Stimulated activated CD8-positive, alpha-beta memory T cell treated with anti-CD3 and anti-CD28 coated beads, Interleukin-4, amount 100 ng/mL, for 48 hours (primary cell): ENCODE measurements around the gene ZNF195.
A peak's percentile ranks its signal among the peaks of the same experiment; 100 is the strongest.
"Not testable (repeated sequence)": the region's sequence is repeated elsewhere in the genome, so short reads cannot be mapped to it uniquely, and the experiment has no call there.

Experiments
- DNase-seq: peaks from one replicate; pipeline ENCODE4 v3.0.0-alpha.2; 2020

The ZNF195 gene

GRCh38 chr11:3346587-3346986, 32.4 kb downstream of the ZNF195 start:
- DNase-seq, result no peak

GRCh38 chr11:3345736-3346135, 33.2 kb downstream of the ZNF195 start:
- DNase-seq, result no peak

GRCh38 chr11:3344327-3345174, 34.4 kb downstream of the ZNF195 start:
- DNase-seq, result no peak

GRCh38 chr11:3342709-3343108, 36.2 kb downstream of the ZNF195 start:
- DNase-seq, result no peak

- peak; percentile 87 for DNase-seq
Measured at GRCh38 chr11:3341298-3341697, 37.6 kb downstream of the ZNF195 start.

- DNase-seq, result no peak
Measured at GRCh38 chr11:3340025-3340424, 38.9 kb downstream of the ZNF195 start.

GRCh38 chr11:3339340-3339624, 39.7 kb downstream of the ZNF195 start:
- no peak for DNase-seq

GRCh38 chr11:3338569-3339339, 40.2 kb downstream of the ZNF195 start:
- DNase-seq, result no peak

GRCh38 chr11:3336420-3336819, 42.5 kb downstream of the ZNF195 start:
- not testable (repeated sequence) for DNase-seq

- not testable (repeated sequence) for DNase-seq
Measured at GRCh38 chr11:3333157-3333556, 45.8 kb downstream of the ZNF195 start.

- DNase-seq, result not testable (repeated sequence)
Measured at GRCh38 chr11:3331078-3331477, 47.9 kb downstream of the ZNF195 start.

- DNase-seq, result not testable (repeated sequence)
Measured at GRCh38 chr11:3330064-3330463, 48.9 kb downstream of the ZNF195 start.

GRCh38 chr11:3328503-3328902, 50.4 kb downstream of the ZNF195 start:
- DNase-seq, result not testable (repeated sequence)

GRCh38 chr11:3326450-3326849, 52.5 kb downstream of the ZNF195 start:
- not testable (repeated sequence) for DNase-seq

- not testable (repeated sequence) for DNase-seq
Measured at GRCh38 chr11:3324724-3325123, 54.2 kb downstream of the ZNF195 start.
